ENCODE results near the gene FLNB.

- TF ChIP-seq CTCF (IDR thresholded peaks at IDR 0.05) (no peak), SIN3A (IDR thresholded peaks at IDR 0.05; ENCODE audit: borderline replicate concordance, low read depth, low read length) (no peak), EP300 (IDR thresholded peaks at IDR 0.05; ENCODE audit: borderline replicate concordance in 1 of 2, low read depth in 1 of 2, low read length in 1 of 2) (no peak), TAF1 (IDR thresholded peaks at IDR 0.05; ENCODE audit: borderline replicate concordance, low read depth, low read length) (no peak), EZH2phosphoT487 (IDR thresholded peaks at IDR 0.05; ENCODE audit: borderline replicate concordance, low read depth) (no peak)
- TF ChIP-seq, protein P1, sequence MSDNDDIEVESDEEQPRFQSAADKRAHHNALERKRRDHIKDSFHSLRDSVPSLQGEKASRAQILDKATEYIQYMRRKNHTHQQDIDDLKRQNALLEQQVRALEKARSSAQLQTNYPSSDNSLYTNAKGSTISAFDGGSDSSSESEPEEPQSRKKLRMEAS (IDR thresholded peaks at IDR 0.05; ENCODE audit: low read depth) = no peak
These were observed 192.7 kb downstream of the FLNB start for GRCh38 chr3:58200846-58201355.

All from SK-N-SH (cell line).